ENCODE results near the gene AKR1C2. TPM values are rescaled to one million over a fixed set of nuclear protein-coding genes. Genes with fewer than 3 reads are reported as not detected.
"Not testable (repeated sequence)": the region's sequence is repeated elsewhere in the genome, so short reads cannot be mapped to it uniquely, and the experiment has no call there.

Gene AKR1C2
- total and polyA plus RNA-seq, 4 donors, result 44.7 to 121 (median 53.8) TPM

GRCh38 chr10:5033061-5033778 is 29.6 kb upstream of the AKR1C2 start:
- intact Hi-C loops (cut with DNase I), result no loop called here
- 70 to 71% methylated on average over 2 of the region's 2 CpGs for WGBS, 2 donors
- no peaks in the 10 kb centered on the region for H3K4me1 ChIP-seq (ENCODE audit: control insufficient read depth in 1 of 2, insufficient read depth in 2 of 2, low read length in 2 of 2)
- no peaks in the 10 kb centered on the region for H3K36me3 ChIP-seq (ENCODE audit: control insufficient read depth in 1 of 2, insufficient read depth in 2 of 2, low read length in 1 of 2)
- peaks cover 9% of the 10 kb centered on the region for H3K9me3 ChIP-seq (ENCODE audit: control insufficient read depth, low read length)
- H3K27me3 ChIP-seq (ENCODE audit: control insufficient read depth in 1 of 2, insufficient read depth in 2 of 2, low read length in 1 of 2), result no peaks in the 10 kb centered on the region
- H3K27ac ChIP-seq (ENCODE audit: low read depth in 1 of 2, low read length in 2 of 2), result no peak overlapping the region
- DNase-seq (no peak), ATAC-seq (ENCODE audit: low FRiP score) (no peak)
- H3K4me3 ChIP-seq (ENCODE audit: low read length in 2 of 2), result no peak overlapping the region

- H3K27me3 ChIP-seq (ENCODE audit: control insufficient read depth in 1 of 2, insufficient read depth in 2 of 2, low read length in 1 of 2); H3K4me1 ChIP-seq (ENCODE audit: control insufficient read depth in 1 of 2, insufficient read depth in 2 of 2, low read length in 2 of 2); H3K36me3 ChIP-seq (ENCODE audit: control insufficient read depth in 1 of 2, insufficient read depth in 2 of 2, low read length in 1 of 2); H3K27ac ChIP-seq (ENCODE audit: low read depth in 1 of 2, low read length in 2 of 2); H3K4me3 ChIP-seq (ENCODE audit: low read length in 2 of 2); ATAC-seq (ENCODE audit: low FRiP score); DNase-seq; H3K9me3 ChIP-seq (ENCODE audit: control insufficient read depth, low read length); intact Hi-C loops (cut with DNase I): not testable (repeated sequence)
- 91 to 96% methylated on average over 15 to 22 of the region's 22 CpGs for WGBS, 2 donors
Observed at GRCh38 chr10:5032444-5032843, 28.8 kb upstream of the AKR1C2 start.

GRCh38 chr10:5031588-5031987 is 27.9 kb upstream of the AKR1C2 start:
- 76 to 89% methylated on average over 4 of the region's 4 CpGs for WGBS, 2 donors
- H3K4me3 ChIP-seq (ENCODE audit: low read length in 2 of 2); H3K27me3 ChIP-seq (ENCODE audit: control insufficient read depth in 1 of 2, insufficient read depth in 2 of 2, low read length in 1 of 2); H3K9me3 ChIP-seq (ENCODE audit: control insufficient read depth, low read length); DNase-seq; H3K4me1 ChIP-seq (ENCODE audit: control insufficient read depth in 1 of 2, insufficient read depth in 2 of 2, low read length in 2 of 2); ATAC-seq (ENCODE audit: low FRiP score); H3K27ac ChIP-seq (ENCODE audit: low read depth in 1 of 2, low read length in 2 of 2); H3K36me3 ChIP-seq (ENCODE audit: control insufficient read depth in 1 of 2, insufficient read depth in 2 of 2, low read length in 1 of 2); intact Hi-C loops (cut with DNase I): not testable (repeated sequence)

- H3K36me3 ChIP-seq (ENCODE audit: control insufficient read depth in 1 of 2, insufficient read depth in 2 of 2, low read length in 1 of 2), result no peaks in the 10 kb centered on the region
- no peak overlapping the region for H3K27ac ChIP-seq (ENCODE audit: low read depth in 1 of 2, low read length in 2 of 2)
- no peak overlapping the region for H3K4me3 ChIP-seq (ENCODE audit: low read length in 2 of 2)
- ATAC-seq (ENCODE audit: low FRiP score) (no peak), DNase-seq (no peak)
- H3K9me3 ChIP-seq (ENCODE audit: control insufficient read depth, low read length), result peaks cover 9% of the 10 kb centered on the region
- H3K4me1 ChIP-seq (ENCODE audit: control insufficient read depth in 1 of 2, insufficient read depth in 2 of 2, low read length in 2 of 2), result no peaks in the 10 kb centered on the region
- H3K27me3 ChIP-seq (ENCODE audit: control insufficient read depth in 1 of 2, insufficient read depth in 2 of 2, low read length in 1 of 2), result no peaks in the 10 kb centered on the region
- WGBS, 2 donors, result 86% methylated on average over 1 of the region's 1 CpG
- intact Hi-C loops (cut with DNase I), result no loop called here
Observed at GRCh38 chr10:5030989-5031388, 27.3 kb upstream of the AKR1C2 start.

- H3K27me3 ChIP-seq (ENCODE audit: control insufficient read depth in 1 of 2, insufficient read depth in 2 of 2, low read length in 1 of 2); H3K4me1 ChIP-seq (ENCODE audit: control insufficient read depth in 1 of 2, insufficient read depth in 2 of 2, low read length in 2 of 2); intact Hi-C loops (cut with DNase I); H3K36me3 ChIP-seq (ENCODE audit: control insufficient read depth in 1 of 2, insufficient read depth in 2 of 2, low read length in 1 of 2); ATAC-seq (ENCODE audit: low FRiP score); H3K4me3 ChIP-seq (ENCODE audit: low read length in 2 of 2); H3K9me3 ChIP-seq (ENCODE audit: control insufficient read depth, low read length): not testable (repeated sequence)
- peak in 1 of 2 donors; percentile 53 for DNase-seq
- H3K27ac ChIP-seq (ENCODE audit: low read depth in 1 of 2, low read length in 2 of 2), result peak overlapping the region in 1 of 2 donors; percentile 40
Observed at GRCh38 chr10:5025461-5025881, 21.8 kb upstream of the AKR1C2 start.

GRCh38 chr10:5023177-5023805 is 19.6 kb upstream of the AKR1C2 start:
- H3K27ac ChIP-seq (ENCODE audit: low read depth in 1 of 2, low read length in 2 of 2), result no peak overlapping the region
- intact Hi-C loops (cut with DNase I), result loop anchor here in 1 of 2 donors (5.0 kb wide), 2 partner anchors 49 to 69 kb away; partner anchors contain the start of gene AKR1C3
- peaks cover 0 to 9% of the 10 kb centered on the region in 2 donors for H3K4me1 ChIP-seq (ENCODE audit: control insufficient read depth in 1 of 2, insufficient read depth in 2 of 2, low read length in 2 of 2)
- no peaks in the 10 kb centered on the region for H3K27me3 ChIP-seq (ENCODE audit: control insufficient read depth in 1 of 2, insufficient read depth in 2 of 2, low read length in 1 of 2)
- WGBS, 2 donors, result 64 to 68% methylated on average over 4 of the region's 4 CpGs
- H3K9me3 ChIP-seq (ENCODE audit: control insufficient read depth, low read length), result no peaks in the 10 kb centered on the region
- no peaks in the 10 kb centered on the region for H3K36me3 ChIP-seq (ENCODE audit: control insufficient read depth in 1 of 2, insufficient read depth in 2 of 2, low read length in 1 of 2)
- no peak for DNase-seq
- no peak overlapping the region for H3K4me3 ChIP-seq (ENCODE audit: low read length in 2 of 2)
- ATAC-seq (ENCODE audit: low FRiP score), result no peak

GRCh38 chr10:5021624-5022290 is 18.1 kb upstream of the AKR1C2 start:
- not testable (repeated sequence) for ATAC-seq (ENCODE audit: low FRiP score); H3K4me3 ChIP-seq (ENCODE audit: low read length in 2 of 2); DNase-seq; H3K27me3 ChIP-seq (ENCODE audit: control insufficient read depth in 1 of 2, insufficient read depth in 2 of 2, low read length in 1 of 2); H3K27ac ChIP-seq (ENCODE audit: low read depth in 1 of 2, low read length in 2 of 2); H3K36me3 ChIP-seq (ENCODE audit: control insufficient read depth in 1 of 2, insufficient read depth in 2 of 2, low read length in 1 of 2); H3K9me3 ChIP-seq (ENCODE audit: control insufficient read depth, low read length); H3K4me1 ChIP-seq (ENCODE audit: control insufficient read depth in 1 of 2, insufficient read depth in 2 of 2, low read length in 2 of 2)
- intact Hi-C loops (cut with DNase I), result loop anchor here in 1 of 2 donors (5.0 kb wide), 2 partner anchors 51 to 71 kb away; partner anchors contain the start of gene AKR1C3
- 81 to 88% methylated on average over 8 to 9 of the region's 10 CpGs for WGBS, 2 donors

GRCh38 chr10:5019770-5020612 is 16.3 kb upstream of the AKR1C2 start:
- H3K4me1 ChIP-seq (ENCODE audit: control insufficient read depth in 1 of 2, insufficient read depth in 2 of 2, low read length in 2 of 2); DNase-seq; H3K36me3 ChIP-seq (ENCODE audit: control insufficient read depth in 1 of 2, insufficient read depth in 2 of 2, low read length in 1 of 2); H3K9me3 ChIP-seq (ENCODE audit: control insufficient read depth, low read length); H3K27me3 ChIP-seq (ENCODE audit: control insufficient read depth in 1 of 2, insufficient read depth in 2 of 2, low read length in 1 of 2); H3K4me3 ChIP-seq (ENCODE audit: low read length in 2 of 2): not testable (repeated sequence)
- H3K27ac ChIP-seq (ENCODE audit: low read depth in 1 of 2, low read length in 2 of 2), result peak overlapping the region; percentile 82 to 93
- ATAC-seq (ENCODE audit: low FRiP score), result peak; percentile 55
- WGBS, 2 donors, result 22 to 35% methylated on average over 6 of the region's 6 CpGs
- intact Hi-C loops (cut with DNase I), result loop anchor here (5.0 kb wide), 4 partner anchors 52 to 77 kb away; partner anchors contain the start of gene AKR1C3 (in 1 of the 2)
